Kidney (tissue), 14 donors: Measurements from ENCODE around the gene RAB2B. TPM values are rescaled to one million over a fixed set of nuclear protein-coding genes. Genes with fewer than 3 reads are reported as not detected.

Experiments
- DNase-seq, 5 donors: peaks; one replicate each; pipeline ENCODE4 v3.0.0-alpha.2; 2013 to 2020
- FAIRE-seq: peaks from 2 replicates; lab custom pipeline; 2012; peaks lifted over from hg19 to GRCh38; lab: Jason Lieb, UNC
- H3K27ac ChIP-seq, 2 donors: one replicate each; pipeline ENCODE4 v1.7.0; 2013; ENCODE audit warnings: low read depth in 2 of 2, low read length in 2 of 2, inconsistent platforms in 1 of 2
- H3K27me3 ChIP-seq: one replicate; pipeline ENCODE4 v1.7.1; 2013; ENCODE audit warnings: low read length, inconsistent platforms; ENCODE audit not compliant: control insufficient read depth, insufficient read depth
- H3K36me3 ChIP-seq, 3 donors: one replicate each; pipeline versions ENCODE4 v1.7.0 to v1.7.1; 2013; ENCODE audit warnings: low read length in 3 of 3, control low read depth in 1 of 3, inconsistent platforms in 1 of 3; ENCODE audit not compliant: insufficient read depth in 3 of 3, control insufficient read depth in 2 of 3
- H3K4me1 ChIP-seq, 3 donors: one replicate each; pipeline versions ENCODE4 v1.7.0 to v1.7.1; 2013; ENCODE audit warnings: low read length in 3 of 3, inconsistent platforms in 1 of 3, low read depth in 1 of 3; ENCODE audit not compliant: control insufficient read depth in 2 of 3, insufficient read depth in 2 of 3
- H3K4me3 ChIP-seq, 3 donors: one replicate each; pipeline versions ENCODE4 v1.7.0 to v1.8.1; 2013; ENCODE audit warnings: low read length in 3 of 3, control low read depth in 1 of 3, inconsistent platforms in 1 of 3
- H3K9ac ChIP-seq, 3 donors: one replicate each; pipeline versions ENCODE4 v1.7.0 to v1.7.1; 2013; ENCODE audit warnings: low read length in 3 of 3, control low read depth in 1 of 3, inconsistent platforms in 1 of 3
- H3K9me3 ChIP-seq, 3 donors: one replicate each; pipeline versions ENCODE4 v1.7.0 to v1.7.1; 2013; ENCODE audit warnings: low read length in 3 of 3, control low read depth in 1 of 3, inconsistent platforms in 1 of 3; ENCODE audit not compliant: control insufficient read depth in 2 of 3, insufficient read depth in 1 of 3
- CTCF ChIP-seq: IDR thresholded peaks from 3 replicates; pipeline ENCODE4 v1.5.1; 2012; ENCODE audit warnings: mild to moderate bottlenecking, moderate library complexity, borderline replicate concordance; ENCODE audit not compliant: insufficient read depth; ENCODE audit errors: extremely low read depth
- intact Hi-C: fragments of 100-400 bp; cut with DNase I; formaldehyde crosslinking; loops from one replicate; pipeline ENCODE4 v1.11.1; 2022
- polyA plus RNA-seq: library from polyadenylated mRNA; stranded (reverse); fragments of 350-450 nt; fragmentation: Illumina TruSeq; extraction: RNeasy Lipid Tissue Mini Kit (QIAGEN cat#74804); gene quantifications from one replicate; pipeline ENCODE4 v1.2.3, GENCODE V29; 2014; ENCODE audit warnings: low read depth, low replicate concordance; ENCODE audit not compliant: insufficient read depth
- total RNA-seq: library from RNA; stranded (reverse); fragmentation: NEBNext Ultra II Directional; extraction: Animal tissue kit (Norgen Biotek cat#: 25700); gene quantifications from one replicate; pipeline ENCODE4 v1.2.1, GENCODE V29; 2021
- donor health status: control.
- donor health status: control.
- donor health status: control.
- donor health status: control.
- donor health status: control.
- donor health status: DM: yes; HTN: yes; CAD: no.
- donor health status: Normal renal cell carcinoma (clear cell type).

Gene RAB2B
- total and polyA plus RNA-seq, 2 donors from 2014 or later: 12.2 to 22.7 TPM

DNA sequence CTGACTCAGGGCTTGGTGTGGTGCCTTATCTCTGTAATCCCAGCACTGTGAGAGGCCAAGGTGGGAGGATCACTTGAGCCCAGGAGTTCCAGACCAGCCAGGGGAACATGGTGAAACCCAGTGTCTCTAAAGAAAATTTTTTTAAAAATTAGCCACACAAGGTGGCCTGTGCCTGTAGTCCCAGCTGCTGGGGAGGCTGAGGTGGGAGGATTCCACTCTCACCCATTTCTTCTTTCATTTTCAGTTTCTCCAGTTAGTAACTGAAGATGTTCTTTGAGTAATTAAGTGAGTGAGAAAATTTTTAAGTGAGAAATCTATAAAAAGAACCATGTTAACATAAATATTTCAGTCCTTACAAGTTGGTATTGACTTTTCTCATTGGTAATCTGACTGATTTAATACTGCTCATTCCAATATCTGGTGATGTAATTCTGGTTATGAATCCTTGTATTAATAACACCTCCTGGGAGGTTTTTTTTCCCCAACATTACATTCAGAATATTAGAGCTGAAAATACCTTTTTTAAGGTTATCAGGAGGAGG, 28.3 kb upstream of the RAB2B start:
- no peak overlapping the region for H3K27ac ChIP-seq
- H3K27me3 ChIP-seq: no peaks in the 10 kb centered on the region
- peaks cover 3 to 7% (median 4%) of the 10 kb centered on the region in 3 donors for H3K4me1 ChIP-seq
- intact Hi-C loops: no loop called here
- no peaks in the 10 kb centered on the region for H3K9me3 ChIP-seq
- H3K9ac ChIP-seq: no peak overlapping the region
- H3K4me3 ChIP-seq: no peak overlapping the region
- no peak for DNase-seq
- TF ChIP-seq CTCF: no peak
- no peak for FAIRE-seq
- peaks cover 4 to 33% (median 20%) of the 10 kb centered on the region in 3 donors for H3K36me3 ChIP-seq

GRCh38 chr14:21503376-21503775, 26.6 kb upstream of the RAB2B start:
- peaks cover 7 to 39% (median 30%) of the 10 kb centered on the region in 3 donors for H3K36me3 ChIP-seq
- no peak for TF ChIP-seq CTCF
- no peak overlapping the region for H3K27ac ChIP-seq
- H3K27me3 ChIP-seq: no peaks in the 10 kb centered on the region
- no peak overlapping the region for H3K9ac ChIP-seq
- FAIRE-seq: no peak
- H3K9me3 ChIP-seq: no peaks in the 10 kb centered on the region
- intact Hi-C loops: no loop called here
- H3K4me3 ChIP-seq: no peak overlapping the region
- H3K4me1 ChIP-seq: no peaks in the 10 kb centered on the region
- no peak for DNase-seq

DNA sequence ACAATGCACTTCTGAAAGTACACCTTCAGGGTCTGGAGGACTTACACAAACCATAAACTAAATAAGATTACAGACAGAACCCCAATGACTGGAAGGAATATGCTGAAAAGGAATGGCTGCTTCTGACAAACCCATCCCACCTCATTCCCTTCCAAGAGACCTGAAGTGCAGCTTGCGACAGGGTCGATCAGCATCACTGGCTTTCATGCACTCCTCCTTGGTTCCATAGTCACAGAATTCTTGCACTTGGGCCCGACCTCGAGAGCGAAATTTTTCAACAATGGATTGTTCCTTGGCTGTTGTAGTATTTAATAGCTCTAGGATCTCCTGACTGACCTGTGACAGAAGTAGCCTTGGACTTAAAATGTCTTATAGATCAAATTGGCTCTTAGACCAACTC, 24.8 kb upstream of the RAB2B start:
- H3K4me3 ChIP-seq: no peak overlapping the region
- no peaks in the 10 kb centered on the region for H3K9me3 ChIP-seq
- H3K4me1 ChIP-seq: no peaks in the 10 kb centered on the region
- no peaks in the 10 kb centered on the region for H3K27me3 ChIP-seq
- DNase-seq (no peak), FAIRE-seq (no peak)
- H3K27ac ChIP-seq: no peak overlapping the region
- no peak for TF ChIP-seq CTCF
- H3K9ac ChIP-seq: no peak overlapping the region
- H3K36me3 ChIP-seq: peaks cover 17 to 45% (median 39%) of the 10 kb centered on the region in 3 donors
- intact Hi-C loops: no loop called here
